ENCODE results near the gene ATMIN. TPM values are rescaled to one million over a fixed set of nuclear protein-coding genes. Genes with fewer than 3 reads are reported as not detected.
A peak's percentile ranks its signal among the peaks of the same experiment; 100 is the strongest.

The ATMIN gene
- total and polyA plus RNA-seq, 2 of the 13 experiments (the other 11 are each of a cell fraction or from before 2014, with no cell fraction given), result 34.6 to 60.4 TPM

- TF ChIP-seq THRA (CRISPR knock-in tag; IDR thresholded peaks at IDR 0.05; ENCODE audit: borderline replicate concordance) (peak; percentile 51; the same call in 1 of the 2 replicates), CTCF (CRISPR knock-in tag; IDR thresholded peaks at IDR 0.05) (peak; percentile 53), KIAA2018 (CRISPR knock-in tag; IDR thresholded peaks at IDR 0.05; ENCODE audit: borderline replicate concordance) (no peak), ETV6 (CRISPR knock-in tag; conservative IDR thresholded peaks at IDR 0.05) (0 out of 2 replicates have a peak, but pooled peaks have one; percentile 37), ZNF124 (CRISPR knock-in tag; IDR thresholded peaks at IDR 0.05) (no peak), HMGXB4 (CRISPR knock-in tag; IDR thresholded peaks at IDR 0.05; ENCODE audit: borderline replicate concordance in 1 of 2, low read depth in 1 of 2) (peak in 1 of 2 experiments; percentile 45; a peak in 2 of 4 replicates), RAD21 (CRISPR knock-in tag; IDR thresholded peaks at IDR 0.05) (peak; percentile 11; the same call in 1 of the 2 replicates), SMC3 (IDR thresholded peaks at IDR 0.05; ENCODE audit: low read length) (peak; percentile 22; the same call in 1 of the 2 replicates), PPARG (CRISPR knock-in tag; conservative IDR thresholded peaks at IDR 0.05) (0 out of 2 replicates have a peak, but pooled peaks have one; percentile 11)
Measured at GRCh38 chr16:81004646-81005353, 30.8 kb upstream of the ATMIN start (continued).
